Measurements from ENCODE around the gene NPHS1. TPM values are rescaled to one million over a fixed set of nuclear protein-coding genes. Genes with fewer than 3 reads are reported as not detected.

The NPHS1 gene
- total RNA-seq, 2 experiments from 2014 or later = not detected

DNA sequence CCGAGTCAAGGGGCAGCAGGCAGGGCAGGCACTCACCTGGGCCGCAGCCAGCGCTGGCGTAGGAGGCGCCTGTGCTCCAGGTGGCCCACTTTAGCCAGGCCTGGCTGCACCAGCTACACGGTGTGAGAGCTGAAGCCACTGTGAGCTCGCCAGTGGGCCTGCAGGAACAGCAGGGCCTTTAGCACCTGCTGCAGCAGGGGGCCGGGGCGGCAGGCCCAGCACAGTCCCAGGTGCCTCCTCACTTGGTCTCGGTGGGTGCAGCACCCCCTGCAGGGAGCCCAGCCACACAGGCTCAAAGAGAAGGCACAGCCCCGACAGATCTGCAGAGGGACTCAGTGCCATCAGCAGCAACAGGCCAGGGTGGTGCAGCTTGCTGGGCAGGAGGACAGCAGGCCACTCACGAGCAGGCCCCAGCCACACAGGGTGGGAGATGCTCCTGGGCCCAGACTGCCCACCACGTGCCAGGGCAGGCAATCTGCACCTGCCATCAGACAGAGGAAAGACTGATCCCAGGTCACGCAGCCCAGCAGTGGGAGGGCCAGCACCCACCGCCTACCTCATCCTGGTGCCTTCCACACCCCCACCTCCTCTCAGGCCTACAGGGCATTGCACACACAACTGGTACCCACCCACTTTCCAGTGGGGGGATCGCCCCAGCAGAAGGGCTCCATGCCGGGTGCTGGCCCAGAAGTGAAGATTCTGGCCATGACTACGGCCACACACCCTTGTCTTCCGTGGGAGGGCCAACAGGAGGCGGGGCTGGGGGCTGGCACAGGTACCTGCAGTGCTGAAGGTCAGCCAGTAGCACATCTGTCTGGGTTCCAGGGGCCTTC, 61.1 kb downstream of the NPHS1 start:
- Mint-ChIP-seq H3K4me1 (no peaks in the 10 kb centered on the region), H3K27ac (no peak overlapping the region), H3K27me3 (peaks cover 12% of the 10 kb centered on the region), H3K4me3 (no peak overlapping the region), H3K9me3 (ENCODE audit: low read depth) (no peaks in the 10 kb centered on the region), H3K36me3 (no peaks in the 10 kb centered on the region)
- peak; percentile 56 for ATAC-seq
- CTCF ChIA-PET = no interaction called here
- DNase-seq = no peak

DNA sequence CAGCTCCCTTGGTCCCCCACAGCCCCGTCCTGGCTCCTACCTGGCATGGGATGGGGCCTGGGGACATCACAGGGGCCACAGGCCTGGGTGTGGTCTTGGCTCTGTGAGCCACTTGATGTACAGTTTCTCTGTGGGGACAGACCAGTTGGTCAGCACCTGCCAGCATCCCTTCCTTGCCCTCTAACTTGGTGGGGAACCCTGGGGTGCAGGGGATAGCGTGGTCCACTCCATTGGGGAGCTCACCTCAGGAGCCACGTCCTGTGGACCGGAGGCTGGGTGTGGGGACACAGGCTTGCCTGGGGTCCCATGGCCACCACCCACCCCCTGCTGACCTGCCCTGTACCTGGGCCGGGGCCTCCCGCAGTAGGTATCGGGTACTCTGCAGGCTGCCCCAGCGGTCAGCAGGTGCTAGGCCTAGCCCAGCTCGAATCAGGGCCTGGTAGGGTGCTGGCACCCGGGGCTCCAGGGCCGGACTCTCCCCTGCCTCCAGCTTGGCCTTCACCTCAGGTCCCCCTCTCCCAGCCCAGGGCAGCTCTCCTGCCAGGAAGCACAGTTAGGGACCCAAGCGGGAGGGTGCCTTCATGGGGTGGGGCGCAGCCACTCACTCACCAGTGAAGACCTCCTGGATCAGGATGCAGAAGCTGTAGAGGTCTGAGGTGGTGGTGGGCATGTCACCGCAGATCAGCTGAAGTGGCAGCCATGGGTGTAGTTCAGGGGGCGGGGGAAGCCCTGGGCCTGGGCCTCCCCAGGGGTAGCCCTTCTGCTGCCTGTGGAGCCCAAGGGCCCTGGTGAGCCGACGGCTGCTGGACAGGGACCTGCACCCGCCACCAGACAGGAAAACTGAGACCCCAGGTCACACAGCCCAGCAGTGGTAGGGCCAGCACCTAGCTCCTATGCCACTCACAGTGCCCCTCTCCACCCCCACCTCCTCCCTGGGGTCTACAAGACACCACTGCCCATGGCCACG, 62.0 kb downstream of the NPHS1 start:
- CTCF ChIA-PET = no interaction called here
- Mint-ChIP-seq H3K27me3 (peaks cover 4% of the 10 kb centered on the region), H3K36me3 (no peaks in the 10 kb centered on the region), H3K4me1 (no peaks in the 10 kb centered on the region), H3K9me3 (ENCODE audit: low read depth) (no peaks in the 10 kb centered on the region), H3K4me3 (no peak overlapping the region), H3K27ac (no peak overlapping the region)
- ATAC-seq (no peak), DNase-seq (no peak)

DNA sequence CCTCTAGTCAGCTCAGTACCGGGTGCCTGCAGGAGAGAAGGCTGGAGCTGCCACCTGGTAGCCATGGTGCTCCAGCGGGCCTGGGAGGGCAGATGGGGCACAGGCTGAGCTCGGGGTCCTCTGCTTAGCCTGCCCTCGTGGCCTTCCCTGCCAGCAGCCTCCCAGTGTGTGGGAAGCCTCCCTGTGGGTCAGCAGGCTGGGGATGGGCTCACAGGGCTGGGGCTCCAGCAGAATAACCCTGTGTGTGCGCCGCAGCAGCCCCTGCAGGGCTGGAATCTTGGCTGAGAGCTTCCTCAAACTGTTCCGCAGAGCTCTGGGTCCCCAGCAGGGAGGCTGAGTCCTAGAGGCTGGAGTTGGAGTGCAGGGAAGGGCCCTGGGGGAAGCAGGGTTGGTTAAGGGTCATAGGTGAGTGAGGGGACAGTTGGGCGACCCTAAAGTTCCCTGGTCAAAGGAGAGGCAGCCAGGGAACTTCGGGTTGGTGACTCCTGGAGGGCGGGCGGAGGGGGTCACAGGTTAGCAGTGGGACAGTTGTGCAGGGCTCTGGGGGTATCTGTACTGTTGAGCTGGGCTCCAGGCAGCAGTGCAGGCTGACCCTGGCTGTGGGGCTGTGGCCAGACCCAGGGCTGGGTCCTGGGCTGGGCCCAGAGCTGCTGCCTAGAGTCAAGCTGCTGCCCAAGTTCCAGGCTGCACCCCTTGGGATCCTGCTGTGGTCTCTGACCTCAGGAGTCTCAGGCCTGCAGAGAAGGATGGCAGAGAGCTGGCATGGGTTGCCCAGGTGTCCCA, 62.9 kb downstream of the NPHS1 start:
- no peak overlapping the region for H3K27ac Mint-ChIP-seq
- ATAC-seq (peak; percentile 6), DNase-seq (no peak)
- H3K4me3 Mint-ChIP-seq = no peak overlapping the region
- H3K36me3 Mint-ChIP-seq = no peaks in the 10 kb centered on the region
- no peaks in the 10 kb centered on the region for H3K4me1 Mint-ChIP-seq
- no peaks in the 10 kb centered on the region for H3K27me3 Mint-ChIP-seq
- H3K9me3 Mint-ChIP-seq (ENCODE audit: low read depth) = no peaks in the 10 kb centered on the region
- CTCF ChIA-PET = interaction anchor here (1.4 kb wide), 1 partner anchor 30 kb away, joined by 3 read pairs; no protein-coding TSS in a partner anchor

DNA sequence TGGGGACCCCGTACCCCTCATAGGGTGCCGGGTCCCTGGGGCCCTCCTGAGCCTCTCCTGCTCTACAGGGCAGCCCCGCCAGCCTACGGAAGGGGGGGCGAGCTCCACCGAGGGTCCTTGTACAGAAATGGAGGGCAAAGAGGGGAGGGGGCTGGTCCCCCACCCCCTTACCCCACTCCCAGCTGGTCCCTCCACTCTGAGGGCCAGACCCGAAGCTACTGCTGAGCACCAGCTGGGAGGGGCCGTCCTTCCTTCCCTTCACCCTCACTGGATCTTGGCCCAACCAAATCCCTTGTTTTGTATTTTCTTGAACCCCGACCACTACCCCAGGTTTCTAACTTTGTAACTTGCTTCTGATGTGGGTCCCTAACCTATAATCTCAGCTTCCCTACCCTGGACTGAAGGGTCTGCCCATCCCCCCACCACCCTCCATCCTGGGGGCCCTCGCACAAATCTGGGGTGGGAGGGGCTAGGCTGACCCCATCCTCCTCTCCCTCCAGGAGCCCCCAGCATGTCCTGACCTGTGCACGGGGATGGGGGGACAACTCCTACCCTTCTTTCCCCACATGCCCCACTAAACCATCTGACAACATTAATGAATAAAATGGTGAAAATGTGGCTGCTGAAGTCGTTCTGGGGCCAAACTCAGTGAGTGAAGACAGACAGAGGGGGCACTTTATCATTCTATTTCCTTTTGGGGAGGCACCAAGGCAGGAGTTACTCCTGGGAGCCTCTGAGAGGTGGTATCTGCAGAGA, 63.9 kb downstream of the NPHS1 start:
- CTCF ChIA-PET = interaction anchor here (0.8 to 1.4 kb wide), 2 partner anchors 31 to 33 kb away, joined by 3 to 4 read pairs; no protein-coding TSS in a partner anchor
- Mint-ChIP-seq H3K36me3 (no peaks in the 10 kb centered on the region), H3K4me3 (no peak overlapping the region), H3K27ac (no peak overlapping the region), H3K4me1 (no peaks in the 10 kb centered on the region), H3K27me3 (no peaks in the 10 kb centered on the region), H3K9me3 (ENCODE audit: low read depth) (no peaks in the 10 kb centered on the region)
- ATAC-seq (no peak), DNase-seq (no peak)

DNA sequence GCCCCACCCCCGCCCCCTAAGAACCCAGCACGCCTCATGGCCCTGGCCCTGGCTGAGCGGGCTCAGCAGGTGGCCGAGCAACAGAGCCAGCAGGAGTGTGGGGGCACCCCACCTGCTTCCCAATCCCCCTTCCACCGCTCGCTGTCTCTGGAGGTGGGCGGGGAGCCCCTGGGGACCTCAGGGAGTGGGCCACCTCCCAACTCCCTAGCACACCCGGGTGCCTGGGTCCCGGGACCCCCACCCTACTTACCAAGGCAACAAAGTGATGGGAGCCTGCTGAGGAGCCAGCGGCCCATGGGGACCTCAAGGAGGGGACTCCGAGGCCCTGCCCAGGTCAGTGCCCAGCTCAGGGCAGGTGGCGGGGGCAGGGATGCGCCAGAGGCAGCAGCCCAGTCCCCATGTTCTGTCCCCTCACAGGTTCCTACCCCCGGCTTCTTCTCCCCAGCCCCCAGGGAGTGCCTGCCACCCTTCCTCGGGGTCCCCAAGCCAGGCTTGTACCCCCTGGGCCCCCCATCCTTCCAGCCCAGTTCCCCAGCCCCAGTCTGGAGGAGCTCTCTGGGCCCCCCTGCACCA, 65.0 kb downstream of the NPHS1 start:
- ATAC-seq (no peak), DNase-seq (no peak)
- H3K36me3 Mint-ChIP-seq = no peaks in the 10 kb centered on the region
- H3K4me1 Mint-ChIP-seq = no peaks in the 10 kb centered on the region
- H3K4me3 Mint-ChIP-seq = no peak overlapping the region
- H3K27ac Mint-ChIP-seq = no peak overlapping the region
- no peaks in the 10 kb centered on the region for H3K9me3 Mint-ChIP-seq (ENCODE audit: low read depth)
- CTCF ChIA-PET = no interaction called here
- H3K27me3 Mint-ChIP-seq = no peaks in the 10 kb centered on the region

DNA sequence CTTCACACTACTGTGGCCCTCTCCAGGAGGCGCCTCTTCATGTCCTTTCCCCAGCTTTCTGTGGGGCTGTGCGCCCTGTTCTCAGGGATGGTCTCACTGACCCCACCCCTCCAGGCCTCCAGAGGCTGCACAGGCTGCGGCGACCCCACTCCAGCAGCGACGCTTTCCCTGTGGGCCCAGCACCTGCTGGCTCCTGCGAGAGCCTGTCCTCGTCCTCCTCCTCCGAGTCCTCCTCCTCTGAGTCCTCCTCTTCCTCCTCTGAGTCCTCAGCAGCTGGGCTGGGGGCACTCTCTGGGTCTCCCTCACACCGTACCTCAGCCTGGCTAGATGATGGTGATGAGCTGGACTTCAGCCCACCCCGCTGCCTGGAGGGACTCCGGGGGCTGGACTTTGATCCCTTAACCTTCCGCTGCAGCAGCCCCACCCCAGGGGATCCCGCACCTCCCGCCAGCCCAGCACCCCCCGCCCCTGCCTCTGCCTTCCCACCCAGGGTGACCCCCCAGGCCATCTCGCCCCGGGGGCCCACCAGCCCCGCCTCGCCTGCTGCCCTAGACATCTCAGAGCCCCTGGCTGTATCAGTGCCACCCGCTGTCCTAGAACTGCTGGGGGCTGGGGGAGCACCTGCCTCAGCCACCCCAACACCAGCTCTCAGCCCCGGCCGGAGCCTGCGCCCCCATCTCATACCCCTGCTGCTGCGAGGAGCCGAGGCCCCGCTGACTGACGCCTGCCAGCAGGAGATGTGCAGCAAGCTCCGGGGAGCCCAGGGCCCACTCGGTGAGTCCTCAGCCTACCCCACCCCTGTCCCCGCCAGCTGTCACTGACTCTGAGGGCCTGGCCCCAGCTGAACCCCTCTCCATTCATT, 65.8 kb downstream of the NPHS1 start:
- H3K36me3 Mint-ChIP-seq = no peaks in the 10 kb centered on the region
- no peak overlapping the region for H3K4me3 Mint-ChIP-seq
- no peaks in the 10 kb centered on the region for H3K9me3 Mint-ChIP-seq (ENCODE audit: low read depth)
- H3K4me1 Mint-ChIP-seq = no peaks in the 10 kb centered on the region
- no peak for ATAC-seq
- H3K27ac Mint-ChIP-seq = no peak overlapping the region
- CTCF ChIA-PET = interaction anchor here (1.3 kb wide), 1 partner anchor 33 kb away, joined by 3 read pairs; no protein-coding TSS in a partner anchor
- DNase-seq = no peak
- no peaks in the 10 kb centered on the region for H3K27me3 Mint-ChIP-seq

DNA sequence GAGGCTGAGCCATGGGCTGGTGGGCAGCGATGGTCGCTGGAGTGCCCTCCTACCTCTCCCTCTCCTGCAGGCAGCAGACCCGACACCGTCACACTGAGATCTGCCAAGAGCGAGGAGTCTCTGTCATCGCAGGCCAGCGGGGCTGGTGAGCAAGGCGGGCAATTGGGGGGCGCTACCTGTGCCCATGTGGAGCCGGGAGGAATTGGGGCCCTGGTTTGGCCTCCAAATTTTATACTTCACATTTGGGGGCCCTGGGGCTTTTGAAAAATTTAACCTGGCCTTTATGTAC, 67.0 kb downstream of the NPHS1 start:
- H3K9me3 Mint-ChIP-seq (ENCODE audit: low read depth) = no peaks in the 10 kb centered on the region
- no peak overlapping the region for H3K4me3 Mint-ChIP-seq
- no peaks in the 10 kb centered on the region for H3K4me1 Mint-ChIP-seq
- no peaks in the 10 kb centered on the region for H3K27me3 Mint-ChIP-seq
- H3K27ac Mint-ChIP-seq = no peak overlapping the region
- CTCF ChIA-PET = interaction anchor here (1.3 kb wide), 1 partner anchor 34 kb away, joined by 3 read pairs; no protein-coding TSS in a partner anchor
- peaks cover 1% of the 10 kb centered on the region for H3K36me3 Mint-ChIP-seq
- no peak for DNase-seq
- no peak for ATAC-seq

DNA sequence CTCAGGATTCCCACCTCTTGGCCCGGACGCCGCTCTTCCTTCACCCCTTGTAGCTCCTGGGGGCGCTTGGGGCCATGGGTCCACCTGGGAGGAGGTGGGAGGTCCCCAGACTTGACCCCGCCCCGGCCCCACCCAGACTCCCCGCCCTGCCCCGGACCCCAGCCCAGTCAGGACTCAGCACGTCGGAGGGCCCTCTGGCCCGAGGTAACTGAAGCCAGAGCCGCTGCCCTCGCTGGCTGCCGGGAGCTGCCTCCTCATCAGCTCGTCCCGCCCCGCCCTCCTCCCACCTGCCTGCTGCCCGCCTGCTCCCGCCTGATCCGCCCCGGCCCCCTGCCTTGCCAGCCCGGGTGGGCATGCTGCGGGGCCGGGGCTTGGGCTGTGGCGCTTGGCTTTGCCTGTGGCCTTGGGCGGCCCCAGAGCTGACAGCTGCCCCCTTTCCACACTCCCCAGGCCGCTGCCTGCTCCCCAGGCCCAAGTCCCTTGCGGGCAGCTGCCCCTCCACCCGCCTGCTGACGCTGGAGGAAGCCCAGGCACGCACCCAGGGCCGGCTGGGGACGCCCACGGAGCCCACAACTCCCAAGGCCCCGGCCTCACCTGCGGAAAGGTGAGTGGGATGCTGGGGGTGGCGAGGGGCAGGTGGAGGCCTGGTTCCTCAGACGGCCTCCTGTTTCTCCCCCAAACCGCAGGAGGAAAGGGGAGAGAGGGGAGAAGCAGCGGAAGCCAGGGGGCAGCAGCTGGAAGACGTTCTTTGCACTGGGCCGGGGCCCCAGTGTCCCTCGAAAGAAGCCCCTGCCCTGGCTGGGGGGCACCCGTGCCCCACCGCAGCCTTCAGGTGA, 67.6 kb downstream of the NPHS1 start:
- peaks cover 1% of the 10 kb centered on the region for H3K36me3 Mint-ChIP-seq
- H3K27me3 Mint-ChIP-seq = no peaks in the 10 kb centered on the region
- H3K27ac Mint-ChIP-seq = no peak overlapping the region
- DNase-seq = no peak
- CTCF ChIA-PET = no interaction called here
- H3K9me3 Mint-ChIP-seq (ENCODE audit: low read depth) = no peaks in the 10 kb centered on the region
- no peak overlapping the region for H3K4me3 Mint-ChIP-seq
- no peak for ATAC-seq
- H3K4me1 Mint-ChIP-seq = no peaks in the 10 kb centered on the region

DNA sequence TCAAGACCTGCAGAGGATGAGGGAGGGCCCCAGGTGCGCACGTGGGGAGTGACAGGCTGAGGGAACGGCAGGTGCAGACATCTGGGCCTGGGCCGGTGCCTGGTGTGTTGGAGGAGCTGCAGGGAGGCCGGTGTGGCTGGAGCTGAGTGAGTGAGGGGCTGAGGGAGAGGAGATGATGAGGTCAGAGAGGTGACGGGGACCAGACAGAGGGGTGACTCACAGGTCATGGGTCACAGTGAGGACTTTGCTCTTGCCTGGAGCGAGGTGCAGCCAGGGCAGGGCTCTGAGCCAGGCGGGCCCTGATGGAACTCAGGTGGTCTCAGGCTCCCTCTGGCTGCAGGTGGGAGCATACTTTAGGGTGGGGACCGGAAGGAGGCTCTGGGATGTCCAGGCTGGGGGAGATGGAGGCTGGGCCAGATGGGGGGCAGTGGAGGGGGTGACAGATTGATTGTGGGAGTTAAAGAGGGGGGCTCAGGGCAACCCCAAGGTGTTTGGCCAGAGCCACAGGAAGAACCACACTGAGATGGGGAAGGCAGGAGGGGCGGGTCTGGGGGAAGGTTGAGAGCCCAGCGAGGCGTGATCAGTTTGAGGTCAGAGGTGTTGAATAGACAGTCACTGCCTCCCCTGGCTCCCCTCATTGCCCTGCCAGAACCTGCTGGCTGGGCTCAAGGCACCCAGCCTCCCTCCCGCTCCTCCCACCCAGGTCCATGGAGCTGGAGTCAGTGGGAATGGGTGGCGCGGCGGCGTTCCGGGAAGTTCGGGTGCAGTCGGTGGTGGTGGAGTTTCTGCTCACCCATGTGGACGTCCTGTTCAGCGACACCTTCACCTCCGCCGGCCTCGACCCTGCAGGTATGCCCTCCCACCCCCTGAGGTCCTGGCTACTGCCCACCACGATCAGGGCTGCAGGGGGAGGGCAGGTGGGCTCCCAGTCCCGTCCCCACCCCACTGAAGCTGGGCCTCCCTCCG, 68.6 kb downstream of the NPHS1 start:
- Mint-ChIP-seq H3K4me1 (no peaks in the 10 kb centered on the region), H3K27ac (no peak overlapping the region), H3K36me3 (peaks cover 2% of the 10 kb centered on the region), H3K27me3 (no peaks in the 10 kb centered on the region), H3K4me3 (no peak overlapping the region), H3K9me3 (ENCODE audit: low read depth) (no peaks in the 10 kb centered on the region)
- ATAC-seq = no peak
- DNase-seq = no peak
- CTCF ChIA-PET = no interaction called here

DNA sequence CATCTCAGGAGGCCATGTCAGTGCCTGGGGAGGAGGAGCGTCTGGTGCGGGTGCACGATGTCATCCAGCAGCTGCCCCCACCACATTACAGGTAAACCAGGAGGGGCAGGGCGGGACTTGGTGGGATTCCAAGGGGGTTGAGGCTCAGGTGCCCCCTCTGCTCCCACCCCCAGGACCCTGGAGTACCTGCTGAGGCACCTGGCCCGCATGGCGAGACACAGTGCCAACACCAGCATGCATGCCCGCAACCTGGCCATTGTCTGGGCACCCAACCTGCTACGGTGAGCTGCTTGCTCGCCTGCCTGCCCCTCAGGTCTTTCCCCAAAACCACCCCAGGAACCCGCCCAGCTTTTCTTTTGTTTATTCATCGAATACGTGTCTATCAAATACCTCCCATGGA, 69.7 kb downstream of the NPHS1 start:
- no peaks in the 10 kb centered on the region for H3K4me1 Mint-ChIP-seq
- DNase-seq = no peak
- H3K27me3 Mint-ChIP-seq = no peaks in the 10 kb centered on the region
- CTCF ChIA-PET = no interaction called here
- no peak overlapping the region for H3K27ac Mint-ChIP-seq
- no peak overlapping the region for H3K4me3 Mint-ChIP-seq
- H3K36me3 Mint-ChIP-seq = peaks cover 2% of the 10 kb centered on the region
- no peaks in the 10 kb centered on the region for H3K9me3 Mint-ChIP-seq (ENCODE audit: low read depth)
- ATAC-seq = no peak
